NCI-H1694 treated with DMSO at 0.1 percent for 48 hours (cell line): ENCODE results near the gene L3MBTL4.

Experiments used
- DNase-seq: peaks from one replicate; lab custom pipeline; 2025; lab: John Stamatoyannopoulos, UW

Gene L3MBTL4

GRCh38 chr18:6031442-6031841 lies 383.3 kb downstream of the L3MBTL4 start:
- DNase-seq: no peak

DNA sequence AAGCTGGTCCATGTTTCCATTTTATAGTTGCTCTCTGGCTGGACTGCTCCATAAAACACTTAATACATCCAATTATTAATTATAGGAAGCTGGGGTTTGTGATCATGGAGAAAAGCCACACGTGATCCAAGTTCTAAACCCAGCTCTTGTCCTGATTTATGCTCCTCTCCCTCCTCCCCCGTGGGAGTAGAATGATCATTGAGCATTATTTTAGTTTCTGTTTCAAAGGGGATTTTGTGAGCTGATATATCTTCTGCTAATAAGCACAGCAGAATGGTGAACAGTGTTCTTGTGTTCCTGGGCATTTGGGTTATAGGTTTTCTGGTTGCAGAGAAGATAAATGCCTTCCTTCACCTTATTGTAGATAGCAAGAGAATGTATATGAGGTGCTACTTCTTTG lies 383.7 kb downstream of the L3MBTL4 start:
- DNase-seq: no peak

DNA sequence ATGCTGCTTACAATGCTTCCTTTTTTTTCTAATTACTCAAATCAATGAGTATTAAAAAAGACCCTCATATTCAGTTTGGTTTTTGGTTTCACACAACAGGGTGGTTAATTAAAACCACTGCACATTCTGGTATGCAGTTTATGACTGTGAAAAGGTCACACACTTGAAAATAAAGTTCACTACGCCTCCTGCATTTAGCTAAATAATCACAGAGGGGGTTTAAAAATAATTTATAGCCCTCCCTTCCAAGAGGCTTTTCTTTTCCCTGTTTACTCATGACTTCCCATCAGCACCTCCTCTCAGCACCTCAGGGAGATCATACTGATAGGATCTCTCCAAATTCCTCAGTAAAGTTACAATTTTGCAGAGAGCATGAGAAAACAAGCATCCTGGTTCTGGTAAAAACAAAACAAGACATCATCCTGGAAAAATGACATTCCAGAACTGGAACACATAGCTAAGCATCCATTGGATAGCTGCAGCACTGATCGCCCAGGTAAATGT lies 389.9 kb downstream of the L3MBTL4 start:
- no peak for DNase-seq

- no peak for DNase-seq
Measured at GRCh38 chr18:6023551-6023950, 391.2 kb downstream of the L3MBTL4 start.

- no peak for DNase-seq
Measured at GRCh38 chr18:6022845-6023244, 391.9 kb downstream of the L3MBTL4 start.

GRCh38 chr18:6022074-6022444 lies 392.7 kb downstream of the L3MBTL4 start:
- DNase-seq: no peak

- DNase-seq: no peak
Measured at GRCh38 chr18:6021306-6022073, 393.2 kb downstream of the L3MBTL4 start.

- no peak for DNase-seq
Measured at GRCh38 chr18:6018671-6019070, 396.0 kb downstream of the L3MBTL4 start.

GRCh38 chr18:6017171-6017570 lies 397.5 kb downstream of the L3MBTL4 start:
- no peak for DNase-seq

DNA sequence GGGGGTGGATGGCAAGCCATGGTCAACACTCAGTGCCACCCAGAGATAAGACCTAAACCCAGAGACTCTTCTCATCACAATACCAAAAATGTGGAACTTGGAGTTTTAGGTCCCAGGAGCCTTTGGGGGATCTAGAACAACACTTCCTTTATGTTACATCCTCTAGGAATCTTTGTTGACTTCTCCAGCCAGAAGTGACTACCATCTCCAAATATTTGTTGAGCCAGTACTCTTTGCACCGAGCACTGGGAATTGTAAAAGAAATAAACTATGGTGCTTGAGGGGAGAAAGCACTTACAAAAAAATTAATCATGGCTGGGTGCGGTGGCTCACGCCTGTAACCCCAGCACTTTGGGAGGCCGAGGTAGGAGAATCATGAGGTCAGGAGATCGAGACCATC lies 399.3 kb downstream of the L3MBTL4 start:
- no peak for DNase-seq

- DNase-seq: no peak
Measured at GRCh38 chr18:6013171-6013810, 401.4 kb downstream of the L3MBTL4 start.

DNA sequence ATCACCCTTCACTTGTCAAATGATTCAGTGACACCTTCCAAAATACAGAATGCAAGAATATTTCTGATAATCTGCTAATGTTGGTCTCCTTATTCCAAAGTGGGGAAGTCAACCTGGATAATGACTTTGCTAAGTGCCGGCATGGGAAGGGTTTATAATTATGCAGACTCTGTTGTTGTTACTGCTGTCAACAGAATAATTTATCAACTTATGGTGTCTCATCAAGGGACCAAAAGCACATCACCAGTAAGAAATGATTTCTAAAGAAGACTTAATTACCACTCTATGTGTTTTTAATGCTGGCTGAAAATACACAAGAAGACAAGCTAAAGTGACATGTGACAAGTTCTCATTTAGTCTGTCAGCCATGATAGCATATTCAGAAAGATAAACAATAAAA lies 403.8 kb downstream of the L3MBTL4 start:
- no peak for DNase-seq

- DNase-seq: no peak
Measured at GRCh38 chr18:6010284-6010683, 404.4 kb downstream of the L3MBTL4 start.

DNA sequence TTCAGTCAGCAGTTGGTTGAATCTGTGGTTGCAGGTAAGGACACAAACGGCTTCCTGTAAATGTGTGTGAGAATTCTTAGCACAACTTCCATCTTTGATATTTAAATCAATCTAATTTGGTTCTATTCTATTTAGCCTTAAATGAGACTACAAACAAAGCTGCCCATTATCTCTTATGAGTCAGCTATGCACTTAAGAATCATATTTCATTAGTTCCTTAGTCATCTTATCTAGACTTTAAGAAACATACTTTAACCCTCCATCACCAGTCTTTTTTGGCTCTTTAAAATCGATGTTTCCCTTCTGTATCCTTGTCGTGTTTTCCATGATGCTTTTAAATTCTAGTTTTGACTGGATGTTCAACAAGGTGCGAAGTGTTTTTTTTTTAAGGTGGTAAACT lies 405.0 kb downstream of the L3MBTL4 start:
- DNase-seq: no peak

GRCh38 chr18:6004683-6005082 lies 410.0 kb downstream of the L3MBTL4 start:
- no peak for DNase-seq

DNA sequence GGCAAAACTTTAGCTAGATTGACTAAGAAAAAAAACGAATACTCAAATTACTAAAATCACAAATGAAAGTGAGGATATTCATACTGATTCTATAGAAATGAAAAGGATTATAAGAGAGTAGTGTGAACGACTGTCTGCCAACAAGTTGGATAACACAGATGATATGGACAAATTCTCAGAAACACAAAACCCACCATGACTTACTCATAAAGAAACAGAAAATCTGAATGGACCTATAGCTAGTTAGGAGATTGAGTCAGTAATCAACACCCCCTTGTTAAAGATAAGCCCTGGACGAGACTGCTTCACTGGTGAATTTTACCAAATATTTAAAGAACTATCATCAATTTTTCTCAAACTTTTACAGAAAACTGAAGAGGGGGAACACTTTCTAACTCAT lies 410.6 kb downstream of the L3MBTL4 start:
- no peak for DNase-seq

DNA sequence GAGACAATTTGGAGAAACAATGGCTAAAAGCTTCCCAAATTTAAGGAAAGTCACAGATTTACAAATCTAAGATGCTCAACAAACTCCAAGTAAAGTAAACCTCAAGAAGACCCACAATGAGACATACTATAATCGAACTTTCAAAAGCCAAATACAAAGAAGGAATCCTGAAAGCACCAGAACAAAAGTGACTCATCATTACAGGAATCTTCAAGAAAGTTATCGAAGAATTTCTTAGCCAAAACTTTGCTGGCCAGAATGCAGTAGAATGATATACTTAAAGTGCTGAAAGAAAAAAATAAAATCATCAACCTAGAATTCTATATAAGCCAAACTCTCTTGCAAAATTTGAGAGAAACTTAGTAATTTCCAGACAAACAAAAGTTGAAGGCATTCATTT lies 412.8 kb downstream of the L3MBTL4 start:
- no peak for DNase-seq

DNA sequence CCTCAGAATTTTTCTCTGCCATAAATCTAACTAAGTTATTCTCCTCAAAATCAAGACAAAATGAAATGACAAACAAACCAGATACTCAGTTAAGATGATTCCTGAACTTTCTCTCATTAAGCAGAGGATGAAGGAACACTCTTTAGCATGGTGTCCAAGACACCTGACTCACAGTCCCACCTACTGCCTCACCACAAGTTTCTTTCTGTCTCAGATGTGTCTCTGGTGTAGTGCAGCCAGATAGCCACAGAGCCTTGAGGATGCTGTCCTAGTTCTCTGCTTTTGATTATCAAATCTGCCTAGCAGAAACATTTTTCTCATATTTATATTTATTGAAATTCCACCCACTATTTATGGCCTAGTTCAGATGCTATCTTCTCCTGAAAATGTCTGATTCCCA lies 415.8 kb downstream of the L3MBTL4 start:
- no peak for DNase-seq

DNA sequence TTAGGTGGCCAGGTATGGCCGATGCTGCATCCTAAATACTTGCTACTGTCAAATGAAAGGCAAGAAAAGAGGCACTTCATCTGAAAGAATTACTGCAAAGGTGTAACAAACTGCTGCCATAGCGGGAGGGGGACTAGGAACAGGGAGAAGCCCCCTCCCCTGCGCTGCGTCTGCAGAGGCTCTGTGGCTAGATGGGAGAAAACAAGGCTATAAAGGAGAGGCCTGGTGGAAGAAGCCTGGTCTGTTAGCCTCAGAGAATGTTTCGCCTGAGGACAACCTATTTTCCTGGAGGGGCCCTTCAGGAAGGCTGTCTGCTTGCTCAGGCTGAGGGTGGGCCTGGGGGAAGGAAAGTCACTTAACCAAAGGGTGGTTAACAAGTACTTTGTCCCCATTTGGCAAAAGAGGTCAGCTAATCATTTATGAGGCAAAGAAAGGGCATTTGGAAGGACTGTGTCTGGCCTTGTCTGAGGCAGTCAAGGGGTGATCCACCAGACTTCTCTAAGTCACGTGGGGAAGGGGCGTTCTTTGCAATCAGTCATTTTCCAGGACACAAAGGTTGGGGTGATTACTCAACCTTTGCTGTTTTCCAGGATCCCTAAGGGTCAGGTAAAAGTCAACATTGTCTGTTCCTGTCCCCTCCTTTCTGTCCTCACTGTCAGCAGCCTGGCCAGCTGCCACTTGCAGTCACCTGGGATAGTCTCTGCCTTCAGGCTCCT lies 416.4 kb downstream of the L3MBTL4 start:
- no peak for DNase-seq

DNA sequence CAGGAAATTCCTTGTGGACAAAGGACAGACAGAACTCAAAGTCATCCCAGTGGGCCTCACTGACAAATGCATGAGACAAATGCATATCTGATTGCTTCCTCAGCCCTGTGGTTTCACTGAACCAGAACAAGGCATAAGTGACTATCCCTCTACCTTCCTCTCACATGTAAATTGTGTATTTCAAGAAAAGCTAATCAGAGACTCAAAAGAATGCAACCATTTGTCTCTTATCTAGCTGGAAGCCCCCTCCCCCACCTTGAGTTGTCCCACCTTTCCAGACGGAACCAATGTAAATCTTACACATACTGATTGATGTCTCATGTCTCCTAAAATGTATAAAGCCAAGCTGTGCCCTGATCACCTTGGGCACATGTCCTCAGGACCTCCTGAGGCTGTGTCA lies 417.4 kb downstream of the L3MBTL4 start:
- no peak for DNase-seq

DNA sequence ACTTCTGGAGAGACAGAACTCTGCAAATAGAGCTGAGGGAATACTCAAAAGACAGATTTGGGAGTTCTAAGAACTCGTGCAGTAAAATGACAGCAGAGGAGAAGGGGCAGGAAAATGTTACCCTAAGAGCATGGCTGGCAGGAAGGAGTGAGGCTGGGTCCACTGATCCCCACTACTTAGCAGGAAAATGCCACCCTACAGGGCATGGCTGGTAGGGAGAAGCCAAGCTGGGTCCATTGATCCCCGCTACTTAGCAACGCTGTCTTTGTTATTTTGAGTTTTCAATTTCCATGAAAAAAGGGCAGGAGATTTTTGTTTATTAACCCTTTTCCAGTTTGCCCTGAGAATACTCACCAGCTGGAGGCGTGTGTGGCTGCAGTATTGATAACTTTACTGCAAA lies 419.1 kb downstream of the L3MBTL4 start:
- no peak for DNase-seq

DNA sequence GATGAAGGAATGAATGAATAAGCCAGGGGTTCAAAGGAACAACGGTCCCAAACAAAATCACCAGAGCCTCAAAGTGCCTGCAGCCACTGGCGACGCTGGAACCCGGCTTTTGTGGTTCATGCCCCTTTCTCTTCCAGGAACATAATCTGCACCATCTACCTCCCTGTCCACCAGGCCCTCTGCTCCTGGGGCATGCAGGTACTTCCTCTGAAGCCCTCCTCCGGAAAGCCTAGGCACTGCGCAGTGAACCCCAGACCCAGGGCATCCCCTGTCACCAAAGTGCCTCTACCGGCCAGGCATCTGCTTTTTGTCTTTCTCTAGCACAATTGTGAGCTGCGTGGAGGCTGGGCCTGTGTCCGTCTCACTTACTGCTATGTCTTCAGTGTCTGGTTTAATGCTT lies 420.8 kb downstream of the L3MBTL4 start:
- DNase-seq: no peak

- no peak for DNase-seq
Measured at GRCh38 chr18:5992381-5992780, 422.3 kb downstream of the L3MBTL4 start.
